ACC112 (cell line): Measurements from ENCODE around the gene TJP3.
A peak's percentile ranks its signal among the peaks of the same experiment; 100 is the strongest.

Experiments
- H2AFZ ChIP-seq: fragments of 200-600 bp; sonication (generic); one replicate; pipeline ENCODE4 v1.6.0; 2017; ENCODE audit warnings: antibody characterized with exemption, low read length; ENCODE audit not compliant: unreplicated experiment
- H3K27ac ChIP-seq: fragments of 200-600 bp; sonication (generic); 2 replicates; pipeline ENCODE4 v1.5.1; 2014; ENCODE audit warnings: low read depth, mild to moderate bottlenecking, antibody characterized with exemption, low read length, moderate library complexity
- H3K27me3 ChIP-seq: fragments of 200-600 bp; sonication (generic); 2 replicates; pipeline ENCODE4 v1.6.1; 2014; ENCODE audit warnings: mild to moderate bottlenecking, antibody characterized with exemption, low read length, moderate library complexity, mixed read lengths; ENCODE audit not compliant: insufficient read depth
- H3K36me3 ChIP-seq: fragments of 200-600 bp; sonication (generic); 2 replicates; pipeline ENCODE4 v1.6.1; 2016; ENCODE audit warnings: mild to moderate bottlenecking, antibody characterized with exemption, low read length, moderate library complexity, mixed read lengths; ENCODE audit not compliant: insufficient read depth
- H3K4me1 ChIP-seq: fragments of 200-600 bp; sonication (generic); one replicate; pipeline ENCODE4 v1.6.1; 2016; ENCODE audit warnings: low read length, mixed read lengths; ENCODE audit not compliant: insufficient read depth, unreplicated experiment, control insufficient read depth
- H3K4me3 ChIP-seq: fragments of 200-600 bp; sonication (generic); 2 replicates; pipeline ENCODE4 v1.5.1; 2014; ENCODE audit warnings: mild to moderate bottlenecking, low read depth, low read length
- H3K79me2 ChIP-seq: fragments of 200-600 bp; sonication (generic); one replicate; pipeline ENCODE4 v1.6.0; 2016; ENCODE audit warnings: low read length; ENCODE audit not compliant: control insufficient read depth, unreplicated experiment, insufficient read depth

The TJP3 gene

DNA sequence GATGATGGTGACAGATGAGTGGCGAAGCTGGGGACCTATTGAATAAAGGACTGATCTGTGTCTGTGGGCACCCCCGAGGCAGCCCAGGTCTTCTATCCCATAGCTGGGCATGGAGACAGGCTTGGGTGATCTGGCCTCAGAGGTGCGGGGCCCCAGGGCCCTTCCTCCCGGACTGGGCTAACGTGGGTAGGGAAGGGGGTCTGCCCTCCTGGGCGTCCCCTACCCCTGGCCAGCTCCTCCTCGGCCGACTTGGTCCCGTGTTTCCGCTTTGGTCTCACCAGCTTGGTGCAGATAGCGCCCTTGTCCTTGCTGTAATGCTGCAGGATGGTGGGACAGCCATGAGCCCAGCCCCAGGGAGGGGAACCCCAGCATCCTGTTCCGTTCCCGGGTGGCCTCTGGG is 74.7 kb downstream of the TJP3 start:
- no peaks in the 10 kb centered on the region for H3K4me1 ChIP-seq
- H2AFZ ChIP-seq: no peak overlapping the region

DNA sequence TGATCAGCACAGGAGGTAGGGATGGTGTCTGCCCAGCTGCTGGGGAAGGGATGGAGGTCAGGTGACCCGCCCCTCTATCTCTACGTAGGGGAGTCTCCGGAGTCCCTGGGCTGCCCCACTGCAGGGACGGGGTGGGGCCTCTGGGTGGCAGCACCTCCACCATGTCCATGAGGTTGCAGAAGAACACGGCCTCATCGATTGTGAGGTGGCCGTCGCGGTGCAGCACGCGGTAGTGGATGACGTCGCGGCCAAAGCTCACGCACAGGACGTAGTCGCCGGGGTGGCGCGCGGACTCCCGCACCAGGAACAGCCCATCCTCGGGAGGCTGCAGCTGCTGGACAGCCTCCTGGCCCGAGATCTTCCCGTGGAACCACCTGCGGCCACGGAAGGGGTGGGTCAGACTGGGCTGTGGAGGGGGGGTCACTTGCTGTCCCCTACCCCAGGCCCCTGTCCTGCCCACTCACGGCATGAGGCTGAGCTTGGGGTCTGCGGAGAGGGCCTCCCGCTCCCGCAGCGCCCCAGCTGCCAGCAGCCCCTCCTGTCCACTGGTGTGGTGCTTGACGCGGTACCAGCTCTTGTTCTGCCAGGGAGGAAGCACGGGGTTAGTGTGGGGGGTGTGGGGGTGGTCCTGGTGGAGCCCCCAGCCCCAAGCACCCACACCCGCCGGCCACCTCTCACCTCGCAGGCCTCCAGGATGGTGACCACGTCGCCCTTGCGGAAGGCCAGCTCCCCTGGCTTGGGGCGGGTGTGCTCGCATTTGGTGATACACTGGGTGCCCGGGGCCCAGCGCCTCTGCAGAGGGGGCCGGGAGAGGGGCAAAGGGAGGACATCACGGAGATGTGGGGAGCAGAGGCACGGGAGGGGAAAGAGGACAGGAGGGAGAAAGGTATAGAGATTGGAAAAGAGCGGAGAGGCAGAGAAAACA is 75.7 kb downstream of the TJP3 start:
- no peak overlapping the region for H2AFZ ChIP-seq
- H3K4me3 ChIP-seq: no peak overlapping the region
- no peaks in the 10 kb centered on the region for H3K36me3 ChIP-seq
- H3K4me1 ChIP-seq: no peaks in the 10 kb centered on the region
- no peak overlapping the region for H3K27ac ChIP-seq
- peaks cover 23% of the 10 kb centered on the region for H3K27me3 ChIP-seq
- H3K79me2 ChIP-seq: no peaks in the 10 kb centered on the region

More for the DNA sequence above, 74.7 kb downstream of the TJP3 start:
- H3K79me2 ChIP-seq: no peaks in the 10 kb centered on the region
- no peak overlapping the region for H3K4me3 ChIP-seq
- no peak overlapping the region for H3K27ac ChIP-seq
- H3K36me3 ChIP-seq: no peaks in the 10 kb centered on the region
- peaks cover 23% of the 10 kb centered on the region for H3K27me3 ChIP-seq

DNA sequence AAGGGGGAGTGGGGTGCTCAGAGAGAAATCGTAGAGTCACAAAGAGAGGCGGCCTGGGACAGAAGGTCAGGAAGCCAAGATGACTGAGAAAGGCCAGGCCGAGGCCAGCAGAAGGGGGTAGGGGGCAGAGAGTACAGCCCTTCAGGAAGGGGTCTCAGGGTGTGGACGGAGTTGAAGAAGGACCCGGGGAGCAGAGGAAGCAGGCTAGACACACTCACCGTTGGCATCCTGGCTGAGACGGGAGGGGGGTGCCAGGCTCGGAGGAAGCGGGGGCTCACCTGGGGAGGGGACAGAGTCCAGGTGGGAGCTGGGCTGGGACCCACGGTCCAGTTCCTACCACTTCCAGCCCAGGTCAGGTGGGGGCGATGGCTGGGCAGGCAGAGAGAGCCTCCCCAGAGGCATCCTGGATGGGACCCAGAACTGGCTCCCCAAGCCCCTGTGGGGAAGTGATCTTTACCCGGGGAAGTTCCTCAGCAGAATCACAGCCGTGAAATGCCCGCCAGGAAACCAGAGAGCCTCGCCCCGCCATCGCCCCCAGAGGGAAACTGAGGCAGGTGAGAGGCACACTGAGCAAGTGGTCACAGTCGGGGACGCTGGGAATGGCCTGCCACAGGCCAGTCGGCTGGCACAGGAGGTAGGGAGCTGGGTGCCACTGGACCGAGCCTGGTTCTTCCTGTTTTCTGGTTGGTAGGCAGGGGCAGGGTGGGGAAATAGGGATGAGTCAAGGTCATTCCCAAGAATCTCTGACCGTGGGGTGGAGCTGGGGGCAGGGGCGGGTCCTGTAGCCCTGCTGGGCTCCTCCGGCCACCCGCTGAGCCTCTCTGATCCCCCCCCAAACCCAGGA is 76.6 kb downstream of the TJP3 start:
- H3K4me3 ChIP-seq: peak overlapping the region; percentile 37; the same call in 1 of the 2 replicates

DNA sequence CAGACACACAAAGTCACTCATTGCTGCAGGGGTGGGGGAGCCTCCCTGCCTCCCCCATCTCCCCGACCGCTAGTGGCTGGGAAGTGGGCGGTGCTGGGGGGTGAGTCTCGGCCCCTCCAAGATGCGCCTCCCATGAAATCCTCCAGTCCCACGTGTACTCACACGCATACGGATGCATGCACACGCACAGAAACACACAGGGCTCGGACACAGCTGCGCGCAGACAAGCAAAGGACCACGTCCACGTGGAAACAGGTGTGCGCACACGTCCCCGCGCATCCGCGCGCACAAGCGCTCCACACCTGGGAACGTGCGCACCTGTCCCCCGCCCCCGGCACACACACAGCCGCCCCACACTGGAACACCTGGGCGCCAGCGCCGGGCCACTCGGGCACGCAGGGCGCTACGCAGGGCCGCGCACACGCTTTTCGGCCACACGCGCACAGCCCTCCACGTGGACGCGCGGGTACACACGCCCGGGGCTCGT is 77.3 kb downstream of the TJP3 start:
- H3K27me3 ChIP-seq: peaks cover 29% of the 10 kb centered on the region
- no peaks in the 10 kb centered on the region for H3K4me1 ChIP-seq
- H3K27ac ChIP-seq: no peak overlapping the region
- no peaks in the 10 kb centered on the region for H3K79me2 ChIP-seq
- no peak overlapping the region for H2AFZ ChIP-seq
- H3K36me3 ChIP-seq: no peaks in the 10 kb centered on the region
- peak overlapping the region; percentile 37; the same call in 1 of the 2 replicates for H3K4me3 ChIP-seq

More for the DNA sequence above, 76.6 kb downstream of the TJP3 start:
- Histone ChIP-seq H3K4me1 (no peaks in the 10 kb centered on the region), H3K36me3 (no peaks in the 10 kb centered on the region), H3K27me3 (peaks cover 25% of the 10 kb centered on the region), H3K27ac (no peak overlapping the region), H2AFZ (no peak overlapping the region), H3K79me2 (no peaks in the 10 kb centered on the region)

DNA sequence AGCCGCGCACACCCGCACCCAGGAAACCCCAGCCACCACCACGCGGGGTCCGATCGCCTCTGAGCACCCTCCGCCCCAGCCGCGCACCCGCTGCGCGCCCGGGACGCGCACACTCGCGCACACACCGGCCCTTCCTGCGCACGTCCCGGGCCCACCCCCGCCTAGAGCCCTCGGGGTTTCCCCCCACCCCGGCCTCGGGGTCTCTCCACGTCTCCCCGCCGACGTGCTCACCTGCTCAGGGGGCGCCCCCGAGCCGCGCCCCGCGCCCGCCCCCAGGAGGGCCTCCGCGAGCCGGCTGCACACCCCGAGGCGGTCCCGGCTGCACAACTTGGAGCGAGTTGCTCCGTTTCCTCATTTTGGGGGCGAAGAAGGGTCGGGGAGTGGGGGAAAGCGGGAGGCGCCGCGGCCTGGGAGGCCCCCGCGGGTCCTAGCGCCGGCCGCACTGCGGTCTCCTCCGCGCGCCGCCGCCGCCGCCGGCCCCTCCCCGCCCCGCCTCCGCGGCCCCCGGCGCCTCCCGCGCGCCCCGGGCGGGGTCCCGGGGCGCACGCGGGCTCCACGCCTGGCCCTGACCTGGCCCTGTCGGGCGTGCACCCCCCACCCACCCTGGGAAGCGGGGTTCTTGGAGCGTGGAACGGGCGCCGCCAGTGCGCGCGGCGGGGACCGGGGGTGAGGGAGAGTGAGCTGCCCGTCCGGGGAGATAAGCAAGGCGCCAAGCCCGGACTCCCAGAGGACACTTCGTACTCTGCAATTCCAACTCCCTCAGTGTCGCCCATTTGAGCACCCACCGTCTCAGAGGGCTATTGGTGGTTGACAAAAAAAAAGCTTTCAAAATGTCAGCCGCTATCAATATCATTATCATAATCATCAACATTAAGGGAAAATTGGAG is 78.0 kb downstream of the TJP3 start, which contains the start of gene MATK:
MATK (minus strand) TSS at position 444 of the 887 bp plus-strand sequence. CDS start 1,246 bp downstream, outside the sequence.
- Histone ChIP-seq H3K4me3 (peak within 1 kb of the TSS; percentile 42; the same call in 1 of the 2 replicates), H3K36me3 (no peaks in the 10 kb centered on the region), H3K79me2 (no peaks in the 10 kb centered on the region), H3K27ac (no peak within 1 kb of the TSS), H2AFZ (no peak within 1 kb of the TSS), H3K27me3 (peaks cover 34% of the 10 kb centered on the region), H3K4me1 (no peaks in the 10 kb centered on the region)

DNA sequence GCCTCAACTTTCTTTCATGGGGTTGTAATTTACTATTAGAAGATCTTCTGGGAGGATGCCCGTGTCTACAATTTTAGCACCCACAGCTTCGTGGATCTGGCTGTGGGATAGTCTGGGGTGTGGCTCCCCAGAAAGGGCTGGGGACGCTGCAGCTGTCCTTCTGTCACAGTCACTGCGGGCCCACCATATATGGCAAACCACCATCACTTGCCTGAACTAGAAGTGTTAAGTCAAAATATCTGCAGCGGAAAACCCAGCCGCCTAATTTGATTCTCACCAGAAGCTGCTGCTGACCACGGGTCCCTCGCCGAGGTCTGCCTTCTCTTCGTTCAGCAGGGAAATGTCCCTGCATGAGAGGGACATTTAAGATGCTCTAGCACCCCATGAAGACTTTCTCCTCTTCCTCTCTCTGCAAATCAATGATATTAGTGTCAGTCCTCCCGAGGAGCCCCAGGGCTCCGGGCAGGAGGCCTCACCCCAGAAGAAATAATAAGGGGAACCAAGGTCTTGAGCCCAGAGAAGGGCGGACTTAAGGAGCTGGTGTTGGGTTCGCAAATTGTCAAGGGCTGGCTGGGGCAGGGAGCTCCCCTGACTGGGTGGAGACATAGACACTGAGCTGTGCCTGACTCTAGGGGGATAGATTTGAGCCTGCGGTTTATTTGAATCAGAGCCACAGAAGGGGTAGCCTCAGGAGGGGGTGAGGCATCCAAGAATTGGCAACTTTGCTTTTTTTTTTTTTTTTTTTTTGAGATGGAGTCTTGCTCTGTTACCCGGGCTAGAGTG is 81.0 kb downstream of the TJP3 start:
- Histone ChIP-seq H3K36me3 (no peaks in the 10 kb centered on the region), H3K27ac (no peak overlapping the region), H3K79me2 (no peaks in the 10 kb centered on the region), H3K4me3 (no peak overlapping the region), H2AFZ (no peak overlapping the region), H3K27me3 (peaks cover 33% of the 10 kb centered on the region), H3K4me1 (no peaks in the 10 kb centered on the region)

DNA sequence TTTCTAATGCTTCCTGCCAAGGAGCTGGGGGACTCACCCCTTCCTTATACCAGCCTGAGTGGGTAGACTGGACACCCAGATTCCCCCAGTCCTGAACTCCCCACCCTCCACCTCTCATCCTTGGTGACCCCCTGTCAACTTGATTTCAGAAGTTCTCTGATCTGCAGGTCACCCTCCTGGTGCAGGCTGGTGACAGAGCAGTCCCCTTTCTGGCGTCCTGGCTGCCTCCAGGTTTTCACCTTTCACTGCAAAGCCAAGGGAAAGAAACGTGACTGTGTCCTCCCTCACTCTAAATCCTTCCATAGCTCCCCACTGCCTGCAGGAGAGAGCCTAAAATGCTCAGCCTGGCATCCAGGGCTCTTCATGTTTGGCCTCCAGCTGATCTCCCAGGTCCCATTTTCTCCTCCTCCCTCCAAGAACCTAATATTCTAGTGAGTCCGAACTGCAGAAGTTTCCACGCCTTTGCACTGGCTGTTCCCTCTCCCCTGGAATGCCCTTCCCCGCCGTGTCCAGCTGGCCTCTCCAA is 82.1 kb downstream of the TJP3 start:
- H3K4me1 ChIP-seq: no peaks in the 10 kb centered on the region
- no peak overlapping the region for H3K27ac ChIP-seq
- H3K27me3 ChIP-seq: peaks cover 25% of the 10 kb centered on the region
- no peak overlapping the region for H2AFZ ChIP-seq
- no peak overlapping the region for H3K4me3 ChIP-seq
- H3K79me2 ChIP-seq: no peaks in the 10 kb centered on the region
- no peaks in the 10 kb centered on the region for H3K36me3 ChIP-seq

DNA sequence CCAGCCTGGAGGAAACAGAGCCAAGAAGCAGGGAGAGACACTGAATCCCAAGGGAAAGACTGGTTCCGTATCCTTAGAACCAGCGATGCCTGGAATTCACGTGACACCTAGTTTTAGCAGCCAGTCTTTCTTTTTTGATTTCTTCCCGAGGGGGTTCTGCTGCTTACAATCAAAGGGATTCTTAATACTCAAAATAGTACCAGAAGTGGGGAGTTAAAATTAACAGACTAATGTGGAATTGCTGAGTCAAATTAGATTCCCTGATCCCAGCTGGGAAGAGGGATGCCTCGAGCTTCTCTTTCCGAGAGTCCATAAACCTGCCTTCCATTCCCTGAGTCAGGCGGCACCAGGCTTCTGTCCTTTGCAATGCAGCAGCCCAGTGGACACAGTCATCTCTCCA is 82.8 kb downstream of the TJP3 start:
- H3K27ac ChIP-seq: no peak overlapping the region
- H3K79me2 ChIP-seq: no peaks in the 10 kb centered on the region
- no peaks in the 10 kb centered on the region for H3K36me3 ChIP-seq
- no peak overlapping the region for H3K4me3 ChIP-seq
- H3K27me3 ChIP-seq: peaks cover 19% of the 10 kb centered on the region
- H2AFZ ChIP-seq: no peak overlapping the region
- H3K4me1 ChIP-seq: no peaks in the 10 kb centered on the region

DNA sequence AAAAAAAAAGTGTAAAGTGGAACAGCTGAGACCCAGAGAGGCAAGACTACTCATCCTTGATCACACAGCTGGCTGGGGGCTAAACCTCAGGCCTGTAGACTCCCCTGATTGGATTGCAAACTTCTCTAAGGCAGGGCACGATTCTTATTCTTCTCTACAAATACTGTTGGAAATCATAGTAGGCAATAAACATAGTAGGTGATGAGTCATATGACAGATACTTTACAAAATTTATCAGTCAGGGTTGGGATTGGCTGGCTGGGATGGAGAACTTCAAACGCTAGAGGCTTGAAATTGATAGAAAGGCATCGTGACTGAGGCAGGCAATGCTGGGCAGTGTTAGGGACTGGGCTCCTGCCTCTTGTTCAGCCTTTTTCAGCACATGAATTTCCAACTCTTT is 83.9 kb downstream of the TJP3 start:
- Histone ChIP-seq H3K36me3 (no peaks in the 10 kb centered on the region), H3K27ac (no peak overlapping the region), H2AFZ (no peak overlapping the region), H3K4me1 (no peaks in the 10 kb centered on the region), H3K79me2 (no peaks in the 10 kb centered on the region), H3K4me3 (no peak overlapping the region), H3K27me3 (peaks cover 11% of the 10 kb centered on the region)
